Umbilical cord (tissue), 2 donors: Measurements from ENCODE around the gene HM13. TPM values are rescaled to one million over a fixed set of nuclear protein-coding genes. Genes with fewer than 3 reads are reported as not detected.
"Not testable (repeated sequence)": the region's sequence is repeated elsewhere in the genome, so short reads cannot be mapped to it uniquely, and the experiment has no call there.

Source experiments
- DNase-seq: peaks from one replicate; pipeline ENCODE4 v3.0.0-alpha.2; 2015; ENCODE audit warnings: low spot score
- total RNA-seq: library from RNA; depleted of rRNA; stranded (reverse); fragments of >200 nt; gene quantifications from one replicate; pipeline ENCODE4 v1.2.3, GENCODE V29; 2014; ENCODE audit warnings: low replicate concordance; ENCODE audit not compliant: insufficient read depth

The HM13 gene
- total RNA-seq, 1 donor from 2014 or later, result 42.1 TPM

DNA sequence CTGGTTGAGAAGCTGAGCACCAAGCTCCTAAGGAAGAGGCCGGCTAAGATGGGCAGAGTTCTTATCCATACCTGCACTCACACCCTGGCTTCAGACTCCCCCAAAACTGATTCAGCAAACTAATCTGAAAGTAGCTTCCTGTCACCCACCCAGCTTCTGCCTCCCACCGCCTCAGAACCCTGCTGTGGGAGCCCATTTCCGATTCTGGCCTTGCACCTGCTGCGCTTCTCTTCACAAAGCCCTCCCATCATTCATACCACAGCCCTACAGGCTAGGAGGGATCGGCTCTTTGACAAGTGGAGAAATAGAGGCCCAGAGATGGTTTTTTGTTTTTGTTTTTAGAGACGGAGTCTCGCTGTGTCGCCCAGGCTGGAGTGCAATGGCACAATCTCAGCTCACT is 28.7 kb downstream of the HM13 start:
- no peak for DNase-seq

DNA sequence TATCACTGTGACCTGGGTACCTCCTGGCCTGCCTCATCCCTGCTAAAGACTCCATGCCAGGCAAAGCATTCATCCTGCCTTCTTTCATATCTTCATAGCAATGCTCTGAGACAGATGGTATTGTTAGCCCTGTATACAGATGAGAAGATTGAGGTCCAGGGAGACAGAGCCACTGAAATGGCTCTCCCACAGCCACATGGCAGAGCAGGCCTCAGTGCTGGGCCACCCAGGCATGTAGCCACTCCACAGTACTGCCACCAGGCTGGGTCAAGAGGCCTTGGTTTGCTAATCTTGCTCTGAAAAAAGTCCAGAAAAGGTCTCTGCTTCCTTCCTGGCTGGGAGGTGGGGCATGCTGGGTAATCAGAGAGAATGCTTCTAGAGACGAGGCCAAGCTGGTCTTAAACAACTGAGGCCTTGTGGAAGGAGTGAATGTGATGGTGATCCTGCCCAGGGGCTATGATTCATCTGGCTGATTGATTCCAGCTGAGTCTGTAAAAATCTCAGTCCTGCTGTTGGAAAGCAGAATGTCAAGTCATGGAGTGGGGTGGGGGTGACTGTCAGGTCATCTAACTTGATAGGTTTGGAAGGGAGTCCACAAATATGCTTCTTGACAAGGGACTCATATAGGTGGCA is 29.8 kb downstream of the HM13 start:
- peak; percentile 96 for DNase-seq

DNA sequence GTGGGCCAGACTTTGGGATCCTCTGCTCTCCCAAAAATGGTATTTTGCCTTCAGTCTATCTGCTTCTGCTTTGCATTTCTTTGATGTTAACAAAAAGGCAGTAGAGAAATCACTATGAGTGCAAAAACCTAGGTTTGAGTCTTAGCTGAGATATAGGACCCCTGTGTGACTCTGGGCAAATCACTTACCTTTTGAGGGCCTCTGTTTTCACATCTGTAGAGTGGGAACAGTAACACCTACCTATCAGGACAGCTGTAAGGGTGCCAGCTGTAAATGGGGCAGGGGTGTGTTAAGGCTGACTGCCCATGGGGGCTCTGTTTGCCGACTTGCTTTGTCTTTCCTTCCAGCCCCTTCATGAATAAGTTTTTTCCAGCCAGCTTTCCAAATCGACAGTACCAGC is 30.4 kb downstream of the HM13 start:
- no peak for DNase-seq

DNA sequence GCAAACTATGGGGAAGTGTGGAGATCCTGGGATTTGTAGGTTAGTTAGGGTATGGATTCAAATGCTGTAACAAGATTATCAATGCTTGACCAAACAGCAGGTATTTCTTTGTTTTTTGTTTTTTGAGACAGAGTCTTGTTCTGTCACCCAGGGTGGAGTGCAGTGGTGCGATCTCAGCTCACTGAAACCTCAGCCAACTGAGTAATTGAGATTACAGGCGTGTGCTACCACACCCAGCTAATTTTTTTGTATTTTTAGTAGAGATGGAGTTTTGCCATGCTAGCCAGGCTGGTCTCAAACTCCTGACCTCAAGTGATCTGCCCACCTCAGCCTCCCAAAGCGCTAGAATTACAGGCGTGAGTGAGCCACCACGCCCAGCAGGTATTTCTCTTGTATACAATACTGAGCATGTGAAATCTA is 31.4 kb downstream of the HM13 start:
- not testable (repeated sequence) for DNase-seq

DNA sequence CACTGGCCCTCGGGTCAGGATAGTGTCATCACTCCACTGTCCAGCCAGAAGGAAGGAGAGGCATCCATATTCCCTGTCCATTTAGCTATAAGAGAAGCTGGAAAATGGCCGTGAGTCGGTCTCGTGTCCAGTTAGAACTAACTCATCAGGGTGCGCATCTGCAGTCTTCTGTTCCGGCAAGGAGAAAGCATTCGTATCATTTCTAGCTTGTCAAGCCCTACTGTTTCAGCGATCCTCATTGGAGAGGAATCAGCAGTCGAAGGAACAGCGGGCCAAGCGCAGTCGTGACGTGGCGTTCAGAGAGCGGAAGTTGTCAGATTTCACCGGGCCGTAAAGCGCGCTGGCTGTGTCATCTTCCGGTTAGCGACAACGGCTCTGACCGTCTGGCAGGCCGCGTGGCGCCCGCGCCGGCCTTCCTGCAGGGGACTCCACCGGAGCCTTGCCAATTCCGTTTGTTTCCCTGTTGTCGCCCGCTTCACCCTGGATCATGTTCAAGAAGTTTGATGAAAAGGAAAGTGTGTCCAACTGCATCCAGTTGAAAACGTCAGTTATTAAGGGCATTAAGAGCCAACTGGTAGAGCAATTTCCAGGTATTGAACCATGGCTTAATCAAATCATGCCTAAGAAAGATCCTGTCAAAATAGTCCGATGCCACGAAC is 32.9 kb downstream of the HM13 start:
- DNase-seq, result peak; percentile 91

DNA sequence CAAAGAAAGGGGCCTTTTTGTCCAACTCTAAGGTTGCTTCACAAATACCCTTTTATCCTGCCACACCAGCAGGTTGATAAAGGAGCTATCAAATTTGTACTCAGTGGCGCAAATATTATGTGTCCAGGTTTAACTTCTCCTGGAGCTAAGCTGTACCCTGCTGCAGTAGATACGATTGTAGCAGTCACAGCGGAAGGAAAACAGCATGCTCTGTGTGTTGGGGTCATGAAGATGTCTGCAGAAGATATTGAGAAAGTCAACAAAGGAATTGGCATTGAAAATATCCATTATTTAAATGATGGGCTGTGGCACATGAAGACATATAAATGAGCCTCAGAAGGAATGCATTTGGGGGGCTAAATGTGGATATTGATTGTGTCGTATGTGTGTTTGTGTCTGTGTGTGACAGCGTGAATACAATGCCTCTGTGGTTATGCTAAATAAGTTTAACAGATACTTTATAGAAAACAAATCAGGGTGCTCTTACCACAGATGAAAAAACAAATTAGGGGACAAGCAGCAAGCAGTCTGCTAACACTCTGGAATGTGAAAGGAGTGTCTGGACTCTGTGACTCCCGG is 33.6 kb downstream of the HM13 start:
- no peak for DNase-seq

DNA sequence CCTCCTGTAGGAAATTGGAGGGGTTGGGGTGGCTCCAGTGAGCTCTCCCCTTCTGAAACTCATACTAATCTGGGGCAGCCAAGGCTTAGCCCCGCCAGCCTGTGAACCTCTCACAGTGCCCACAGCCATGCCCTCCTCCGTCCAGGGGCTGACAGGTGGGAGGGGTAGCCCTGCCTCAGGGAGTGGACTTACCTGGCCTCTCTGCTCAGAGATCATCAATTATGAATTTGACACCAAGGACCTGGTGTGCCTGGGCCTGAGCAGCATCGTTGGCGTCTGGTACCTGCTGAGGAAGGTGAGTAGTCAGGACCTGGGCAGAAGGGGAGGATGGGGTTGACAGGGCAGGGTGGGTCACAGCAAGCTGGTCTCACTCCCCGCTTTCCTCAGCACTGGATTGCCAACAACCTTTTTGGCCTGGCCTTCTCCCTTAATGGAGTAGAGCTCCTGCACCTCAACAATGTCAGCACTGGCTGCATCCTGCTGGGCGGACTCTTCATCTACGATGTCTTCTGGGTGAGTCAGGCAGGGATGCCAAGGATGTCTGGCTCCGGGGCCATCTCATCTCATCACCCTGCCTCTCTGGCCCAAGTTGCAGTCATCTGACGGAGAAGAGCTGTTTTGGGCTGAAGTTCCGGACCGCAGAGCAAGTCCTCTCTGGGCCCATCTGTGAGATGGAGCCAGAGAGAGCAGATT is 34.7 kb downstream of the HM13 start:
- DNase-seq, result no peak

DNA sequence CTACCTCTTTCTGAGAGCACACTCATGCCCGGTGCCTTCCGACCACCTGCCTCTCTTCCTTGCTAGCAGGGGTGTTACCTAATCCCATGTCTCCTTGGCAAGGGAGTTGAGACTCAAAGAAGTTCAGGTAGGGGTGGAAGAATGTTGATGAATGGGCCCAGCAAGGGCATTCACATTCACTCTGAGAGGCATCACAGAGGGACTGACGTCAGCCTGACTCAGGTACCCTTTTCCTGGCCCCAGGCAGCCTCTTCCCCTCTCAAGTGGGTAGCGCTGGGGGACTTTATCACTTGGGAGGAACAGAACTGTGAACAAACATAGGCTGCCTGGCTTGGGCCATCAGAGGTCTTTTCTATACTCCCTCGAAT is 35.3 kb downstream of the HM13 start:
- DNase-seq, result no peak

DNA sequence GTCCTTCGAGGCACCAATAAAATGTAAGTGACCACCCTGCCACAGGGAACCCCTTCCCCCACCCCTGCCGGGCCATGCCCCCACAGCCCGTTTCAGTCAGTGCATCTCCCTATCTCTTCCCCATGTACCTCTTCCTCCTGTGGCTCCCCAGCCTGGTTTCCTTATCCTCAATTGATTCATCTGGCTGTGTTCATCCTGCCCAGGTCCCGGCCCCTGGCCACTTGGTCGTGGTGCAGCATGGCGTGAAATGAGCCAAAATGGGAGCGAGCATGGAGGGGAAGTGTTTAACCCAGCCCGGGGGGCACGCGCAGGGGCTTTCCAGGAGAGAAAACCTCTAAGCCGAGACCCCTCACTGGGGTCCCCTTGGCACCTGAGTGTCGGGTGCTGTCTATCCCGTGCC is 35.9 kb downstream of the HM13 start:
- DNase-seq, result no peak

DNA sequence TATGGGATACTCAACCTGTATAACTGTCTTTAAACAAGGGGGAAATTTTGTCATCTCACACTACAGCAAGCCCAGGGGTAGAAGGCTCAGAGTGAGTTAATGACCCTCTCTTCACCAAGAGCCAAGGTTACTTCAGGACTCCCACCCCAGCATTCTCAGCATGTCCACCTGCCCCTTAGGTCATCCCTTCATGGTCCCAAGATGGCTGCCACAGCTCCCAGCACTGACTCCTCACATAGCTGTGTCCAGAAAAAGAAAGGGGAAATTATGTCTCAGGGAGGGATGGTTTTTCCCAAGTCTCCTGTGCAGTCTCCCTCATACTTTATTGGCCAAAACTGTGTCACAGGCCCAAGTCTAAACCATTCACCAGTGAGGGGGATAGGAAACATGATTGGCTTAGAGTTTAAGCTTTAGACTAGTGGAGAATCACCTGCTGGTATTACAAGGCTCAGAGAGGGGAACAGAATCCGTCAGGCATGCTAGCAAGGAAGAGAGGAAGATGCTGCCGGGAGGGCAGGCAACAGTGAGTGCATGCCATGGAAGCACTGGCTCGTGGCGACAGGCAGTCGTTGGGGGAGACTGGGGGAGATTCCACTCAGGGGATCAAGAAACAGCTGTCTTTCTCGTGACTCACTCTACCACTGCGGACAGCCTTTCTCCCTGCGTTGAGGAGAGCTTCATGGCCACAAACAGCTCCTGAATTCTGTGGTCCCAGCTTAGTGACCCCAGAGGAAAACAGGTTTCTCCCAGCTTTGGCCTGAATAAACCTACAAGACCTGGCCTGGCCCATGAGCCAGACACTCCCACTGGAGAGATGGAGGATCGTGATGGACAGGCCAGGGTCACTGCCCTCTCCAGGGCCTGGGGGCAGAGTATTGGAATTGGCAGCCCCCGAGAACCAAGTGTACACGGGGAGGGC is 37.2 kb downstream of the HM13 start:
- no peak for DNase-seq

DNA sequence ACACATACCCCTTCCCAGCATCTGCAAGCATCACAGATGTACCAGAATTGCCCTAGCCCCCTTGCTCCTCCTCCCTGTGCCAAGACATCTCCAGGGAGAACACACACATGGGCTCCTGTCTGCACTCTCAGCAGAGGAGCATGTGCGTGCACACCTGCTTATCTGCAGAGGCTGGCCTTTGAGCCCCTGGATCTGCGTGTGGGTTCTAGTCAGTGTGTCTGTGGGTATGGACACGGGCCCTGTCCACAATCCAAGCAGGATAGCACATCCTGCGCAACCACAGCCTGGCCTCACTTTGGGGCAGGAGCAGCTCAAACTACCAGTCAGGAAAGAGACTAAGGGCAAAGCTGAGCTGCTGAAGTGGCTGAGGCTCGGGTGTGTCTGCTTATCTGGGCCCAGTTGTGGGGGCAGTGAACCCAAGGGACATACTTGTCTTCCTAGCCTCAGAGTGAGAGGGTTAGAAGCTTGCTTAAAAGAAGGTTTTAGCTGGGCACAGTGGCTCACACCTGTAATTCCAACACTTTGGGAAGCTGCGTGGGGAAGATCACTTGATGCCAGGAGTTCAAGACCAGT is 41.0 kb downstream of the HM13 start:
- no peak for DNase-seq

DNA sequence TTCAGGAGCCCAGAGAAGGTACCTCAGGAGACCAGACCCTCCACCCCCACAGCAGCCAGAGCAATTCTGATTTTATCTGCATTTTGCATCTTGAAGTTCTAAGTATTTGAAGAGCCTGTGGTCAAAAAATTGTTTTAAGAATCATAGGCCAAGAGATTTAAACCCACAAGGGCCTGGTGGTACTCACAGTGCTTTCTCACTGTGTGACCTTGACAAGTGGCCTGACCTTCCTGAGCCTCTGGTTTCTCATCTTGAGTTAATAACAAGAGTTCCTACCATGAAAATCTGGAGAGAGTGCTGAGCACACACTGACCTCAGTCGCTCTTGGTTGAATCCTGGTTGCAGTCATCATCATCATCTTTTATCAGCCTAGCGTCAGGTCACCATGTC is 45.5 kb downstream of the HM13 start:
- DNase-seq, result no peak

DNA sequence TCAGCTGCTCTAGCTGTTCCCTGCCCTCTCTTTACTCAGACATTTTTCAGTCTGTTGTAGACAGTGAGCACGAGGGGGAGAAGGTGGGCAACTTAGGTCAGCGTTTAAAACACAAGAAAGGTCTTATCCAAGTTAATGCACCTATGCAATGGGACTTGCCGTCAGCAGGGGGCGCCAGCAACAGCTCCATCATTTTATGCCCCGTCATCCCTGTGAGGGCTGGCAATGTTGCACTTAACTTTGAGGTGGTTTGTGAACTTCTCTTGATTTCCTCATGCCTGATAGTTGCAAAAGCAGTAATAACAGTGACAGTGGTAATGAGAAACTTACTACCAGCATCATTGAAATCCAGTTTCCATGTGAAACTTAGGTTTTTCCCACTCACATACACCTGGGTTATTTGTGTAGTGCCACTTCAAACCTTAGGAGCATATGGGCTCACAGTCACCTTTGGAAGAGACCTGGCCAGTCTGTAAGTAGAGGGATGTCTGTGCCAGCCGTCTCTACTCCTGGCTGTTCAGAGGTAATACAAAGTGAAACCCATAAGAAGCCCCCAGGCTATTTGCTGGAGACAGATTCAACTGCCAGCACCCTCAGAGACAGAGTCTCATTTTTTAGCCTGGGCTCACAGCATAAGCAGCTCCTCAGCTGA is 46.0 kb downstream of the HM13 start:
- DNase-seq, result peak; percentile 55

DNA sequence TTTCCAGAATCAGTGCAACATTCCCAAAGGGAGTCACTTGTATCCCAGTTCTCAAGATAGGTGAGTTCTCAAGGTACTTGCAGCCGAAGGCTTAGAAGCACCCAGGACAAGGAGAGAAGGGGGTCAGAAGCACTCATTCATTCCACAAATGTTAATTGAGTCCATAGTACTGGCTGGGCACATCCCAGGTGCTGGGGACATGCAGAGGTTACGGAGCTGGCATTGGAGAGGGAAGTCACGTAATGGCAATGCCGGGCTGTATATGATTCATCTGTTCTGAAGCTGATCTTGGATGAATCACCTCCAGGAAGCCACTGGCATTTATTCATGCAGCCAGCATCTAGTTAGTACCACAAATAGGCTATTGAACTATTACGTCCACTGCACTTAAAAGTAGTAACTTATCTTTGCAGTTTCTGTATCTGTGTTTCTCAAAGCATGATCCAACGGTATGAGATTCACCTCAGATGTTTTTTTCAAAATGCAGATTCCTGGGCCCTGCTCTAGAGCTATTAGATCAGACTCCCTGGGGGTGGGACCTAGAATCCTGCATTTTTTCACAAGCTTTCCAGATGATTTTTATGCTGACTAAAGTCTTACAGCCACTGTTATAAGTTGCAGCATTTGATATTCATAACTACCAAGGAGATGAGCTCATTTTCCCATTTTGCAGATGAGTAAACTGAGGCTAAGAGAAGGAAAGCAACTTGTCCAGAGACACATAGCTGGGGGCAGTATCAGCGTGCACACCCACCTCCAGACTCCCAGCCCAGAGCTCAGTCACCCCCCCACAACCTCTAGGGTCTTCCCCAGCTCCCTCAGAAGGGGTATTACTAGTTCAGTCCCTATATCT is 46.7 kb downstream of the HM13 start:
- peak; percentile 50 for DNase-seq

DNA sequence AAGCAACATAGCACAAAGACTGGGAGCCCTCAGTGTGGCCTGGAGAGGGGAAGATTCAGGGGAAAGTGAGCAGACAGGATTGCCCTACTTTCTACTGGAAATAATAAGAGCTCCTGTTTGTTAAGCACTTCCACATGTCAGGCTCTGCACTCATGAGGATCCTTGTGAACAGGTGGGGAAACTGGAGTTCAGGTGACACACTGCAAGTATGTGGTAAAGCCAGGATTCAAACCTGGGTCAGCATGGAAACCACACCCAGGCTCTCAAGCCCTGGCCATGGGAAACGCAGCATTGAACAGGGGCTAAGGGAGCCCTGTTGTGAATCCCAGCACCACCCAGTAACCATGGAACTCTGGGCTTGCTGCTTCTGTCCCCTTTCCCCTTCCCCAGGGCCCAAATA is 48.0 kb downstream of the HM13 start:
- DNase-seq, result no peak

DNA sequence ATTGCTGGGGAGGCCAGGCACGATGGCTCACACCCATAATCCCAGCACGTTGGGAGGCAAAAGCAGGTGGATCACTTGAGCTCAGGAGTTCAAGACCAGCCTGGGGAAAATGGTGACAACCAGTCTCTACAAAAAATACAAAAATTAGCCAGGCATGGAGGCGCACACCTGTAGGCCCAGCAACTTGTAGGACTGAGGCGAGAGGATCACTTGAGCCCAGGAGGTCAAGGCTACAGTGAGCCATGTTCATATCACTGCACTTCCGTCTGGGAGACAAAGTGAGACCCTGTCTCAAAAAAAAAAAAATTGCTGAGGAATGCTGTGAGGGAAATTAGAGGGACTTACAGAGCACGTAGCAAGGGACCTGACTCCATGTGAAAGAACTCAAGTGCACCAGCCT is 50.0 kb downstream of the HM13 start:
- no peak for DNase-seq

DNA sequence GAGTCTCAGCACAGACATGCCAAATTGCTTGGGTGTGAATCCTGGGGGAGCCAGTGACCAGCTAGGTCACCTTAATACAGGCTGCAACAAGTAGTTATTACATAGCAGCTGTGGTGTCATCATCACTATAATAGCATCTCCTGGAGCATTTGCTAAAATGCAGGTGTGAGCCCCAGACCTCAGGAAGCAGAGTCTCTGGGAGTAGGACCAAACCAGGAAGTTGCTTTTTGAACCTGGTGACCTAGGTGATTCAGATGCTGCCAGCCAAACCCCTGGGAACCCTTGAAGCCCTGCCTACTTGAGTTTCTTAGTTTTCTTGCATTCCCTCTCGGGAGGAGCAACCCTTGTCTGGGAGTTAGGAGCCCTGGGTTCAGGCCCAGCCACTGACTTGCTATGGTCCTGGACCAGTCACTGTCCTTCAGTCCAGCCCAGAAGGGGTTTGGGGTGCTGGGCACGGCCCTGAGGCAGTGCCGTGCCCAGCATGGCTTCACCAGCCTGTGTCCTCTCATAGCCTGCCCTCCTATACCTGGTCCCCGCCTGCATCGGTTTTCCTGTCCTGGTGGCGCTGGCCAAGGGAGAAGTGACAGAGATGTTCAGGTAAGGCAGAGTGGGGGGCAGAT is 51.6 kb downstream of the HM13 start:
- no peak for DNase-seq

DNA sequence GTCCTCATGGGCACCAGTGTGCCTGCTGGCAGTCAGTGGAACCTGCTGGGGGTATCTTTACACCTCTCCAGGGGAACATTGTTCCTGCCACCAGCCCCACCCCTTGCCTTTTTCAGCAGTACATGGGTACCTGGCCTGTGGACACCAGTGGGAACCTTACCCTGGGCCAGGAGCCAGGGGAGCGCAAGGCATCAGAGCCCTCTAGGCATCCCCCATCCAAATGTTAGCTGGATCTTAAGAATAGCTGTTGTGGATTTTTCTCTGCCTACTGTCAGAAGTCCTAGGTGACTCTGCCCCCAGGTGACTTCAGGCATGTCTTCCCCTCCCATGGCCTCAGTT is 52.0 kb downstream of the HM13 start:
- no peak for DNase-seq

DNA sequence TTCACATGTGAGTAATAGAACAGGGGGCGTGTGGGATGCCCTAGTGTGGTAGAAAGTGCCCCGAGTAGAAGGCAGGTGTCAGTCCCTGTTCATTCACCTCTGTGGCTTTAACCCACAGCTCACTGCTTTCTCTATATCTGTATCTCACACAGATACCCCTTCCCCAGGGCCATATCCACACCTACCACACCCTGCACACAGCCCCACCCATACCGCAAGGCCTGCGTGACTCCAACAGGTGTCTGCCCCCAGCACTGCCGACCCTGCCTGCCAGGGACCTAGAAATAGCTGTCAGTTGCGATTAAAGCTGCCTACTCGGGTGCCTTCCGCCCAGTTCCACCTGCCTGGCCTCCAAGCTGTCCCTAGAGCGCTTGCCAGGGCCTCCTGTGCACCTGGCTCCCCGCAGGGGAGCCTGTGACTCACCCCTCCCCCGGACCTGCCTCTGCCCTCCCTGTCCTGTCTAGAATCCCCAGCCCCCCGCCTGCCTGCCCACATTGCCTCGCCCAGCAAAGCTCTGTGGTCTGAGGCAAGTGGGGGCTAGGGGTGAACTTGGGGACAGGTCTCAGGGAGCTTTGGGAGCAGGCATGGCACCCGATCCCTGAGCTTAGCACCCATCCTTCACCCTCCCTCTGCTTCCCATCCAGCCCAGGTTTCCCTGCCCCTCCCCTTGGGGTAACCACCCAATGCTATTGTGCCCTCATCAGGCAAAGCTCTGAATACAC is 52.6 kb downstream of the HM13 start:
- DNase-seq, result no peak
